GM23248 (cell line): Measurements from ENCODE around the gene KITLG.

ENCODE experiments used
- EZH2 ChIP-seq: fragments of 200-600 bp; sonication (generic); IDR thresholded peaks from 2 replicates; pipeline ENCODE4 v1.6.1; 2018; ENCODE audit warnings: antibody characterized with exemption, mild to moderate bottlenecking; ENCODE audit not compliant: insufficient read depth, poor library complexity, severe bottlenecking
- EZH2phosphoT487 ChIP-seq: fragments of 200-600 bp; sonication (generic); IDR thresholded peaks from 2 replicates; pipeline ENCODE4 v1.6.1; 2018; ENCODE audit warnings: antibody characterized with exemption, moderate library complexity, mild to moderate bottlenecking, low read depth; ENCODE audit not compliant: insufficient read depth

GRCh38 chr12:88496429-88496828 is 83.8 kb downstream of the KITLG start:
- no peak for TF ChIP-seq EZH2
- no peak for TF ChIP-seq EZH2phosphoT487
